Myocyte (in vitro differentiated cells): ENCODE results near the gene FGF11. TPM values are rescaled to one million over a fixed set of nuclear protein-coding genes. Genes with fewer than 3 reads are reported as not detected.
A peak's percentile ranks its signal among the peaks of the same experiment; 100 is the strongest.

ENCODE experiments used
- DNase-seq: peaks from one replicate; pipeline ENCODE4 v3.0.0-alpha.2; 2012; ENCODE audit warnings: low read depth
- total RNA-seq: library from RNA; depleted of rRNA; stranded (reverse); fragments of >200 nt; gene quantifications from 2 replicates; pipeline ENCODE4 v1.2.3, GENCODE V29; 2014

Gene FGF11
- total RNA-seq, 1 donor from 2014 or later, result 41.7 TPM

DNA sequence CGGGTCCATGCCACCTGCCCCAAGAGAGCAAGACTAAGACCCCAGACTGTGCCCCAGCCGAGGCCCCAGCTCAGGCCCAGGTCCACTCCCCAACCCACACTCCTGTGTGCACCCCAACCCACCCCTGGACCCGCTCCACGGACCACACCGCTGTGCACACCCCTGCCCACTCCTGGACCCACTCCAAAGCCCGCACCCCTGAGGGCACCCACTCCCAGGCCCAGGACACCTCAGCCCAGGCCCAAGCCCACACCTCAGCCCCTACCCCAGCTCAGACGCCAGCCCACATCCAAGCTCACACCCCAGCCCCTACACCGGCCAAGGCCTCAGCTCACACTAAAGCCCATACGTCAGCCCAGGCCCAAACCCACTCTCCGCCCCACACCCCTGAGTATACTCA lies 9.6 kb upstream of the FGF11 start:
- no peak for DNase-seq

DNA sequence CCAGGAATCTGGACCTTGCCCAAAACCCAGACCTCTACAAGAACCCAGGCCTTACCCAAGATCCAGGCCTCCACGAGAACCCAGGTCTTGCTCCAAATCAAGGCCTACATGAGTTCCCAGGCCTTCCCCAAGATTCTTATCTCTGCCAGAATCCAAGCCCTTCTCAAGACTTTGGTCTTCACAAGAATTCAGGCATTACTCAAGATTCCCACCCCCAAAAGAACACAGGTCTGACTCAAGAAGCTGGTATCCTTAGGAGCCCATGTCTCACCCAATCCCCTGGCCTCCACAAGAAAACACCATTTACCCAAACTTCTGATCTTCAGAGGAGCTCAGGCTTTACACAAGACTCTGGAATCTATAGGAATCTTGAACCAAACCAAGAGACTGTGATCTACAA lies 8.1 kb upstream of the FGF11 start:
- DNase-seq, result no peak

DNA sequence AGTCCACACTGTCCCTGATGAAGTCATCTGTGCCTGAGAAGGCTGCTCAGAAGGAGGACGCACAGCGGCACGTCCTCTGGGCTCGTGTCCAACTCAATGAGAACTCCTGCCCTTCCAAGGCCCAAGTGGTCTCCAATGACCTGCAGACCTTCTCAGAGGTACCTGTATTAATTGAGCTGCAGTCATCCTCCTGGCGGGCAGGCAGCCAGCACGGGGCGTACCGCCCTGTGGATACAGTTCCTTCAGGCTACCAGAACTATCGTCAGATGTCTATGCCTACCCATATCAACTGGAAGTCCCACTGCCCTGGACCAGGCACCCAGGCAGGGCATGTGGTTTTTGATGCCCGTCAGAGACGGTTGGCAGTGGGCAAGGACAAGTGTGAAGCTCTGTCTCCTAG lies 7.0 kb upstream of the FGF11 start:
- no peak for DNase-seq

DNA sequence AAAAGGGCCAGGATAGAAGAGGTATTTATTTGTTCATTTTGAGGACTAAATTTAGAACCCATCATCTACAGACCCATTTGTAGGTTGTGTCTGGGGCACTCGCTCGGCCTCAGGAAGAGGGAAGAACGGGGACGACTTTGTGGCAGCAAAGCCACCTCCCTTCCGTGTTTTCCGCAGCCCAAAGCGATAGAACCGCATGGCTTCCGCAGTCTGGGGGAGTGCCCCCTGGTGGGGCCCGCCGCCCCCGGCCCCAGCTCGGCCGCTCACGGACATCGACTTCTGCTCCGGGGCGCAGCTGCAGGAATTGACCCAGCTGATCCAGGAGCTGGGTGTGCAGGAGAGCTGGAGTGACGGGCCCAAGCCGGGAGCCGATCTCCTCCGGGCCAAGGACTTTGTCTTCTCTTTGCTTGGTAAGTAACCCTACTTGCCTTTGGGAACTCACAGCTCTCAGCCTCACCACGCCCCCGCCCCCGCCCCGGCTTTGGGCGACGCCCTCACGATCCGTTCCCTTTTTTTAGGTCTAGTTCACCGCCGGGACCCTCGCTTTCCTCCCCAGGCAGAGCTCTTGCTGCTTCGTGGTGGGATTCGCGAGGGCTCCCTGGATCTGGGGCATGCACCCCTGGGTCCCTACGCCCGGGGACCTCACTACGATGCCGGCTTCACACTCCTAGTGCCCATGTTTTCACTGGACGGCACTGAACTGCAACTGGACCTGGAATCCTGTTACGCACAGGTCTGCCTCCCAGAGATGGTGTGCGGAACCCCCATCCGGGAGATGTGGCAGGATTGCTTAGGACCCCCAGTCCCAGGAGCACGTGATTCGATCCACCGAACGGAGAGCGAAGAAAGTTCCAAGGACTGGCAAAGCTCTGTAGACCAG lies 3.4 kb upstream of the FGF11 start:
- DNase-seq, result no peak

DNA sequence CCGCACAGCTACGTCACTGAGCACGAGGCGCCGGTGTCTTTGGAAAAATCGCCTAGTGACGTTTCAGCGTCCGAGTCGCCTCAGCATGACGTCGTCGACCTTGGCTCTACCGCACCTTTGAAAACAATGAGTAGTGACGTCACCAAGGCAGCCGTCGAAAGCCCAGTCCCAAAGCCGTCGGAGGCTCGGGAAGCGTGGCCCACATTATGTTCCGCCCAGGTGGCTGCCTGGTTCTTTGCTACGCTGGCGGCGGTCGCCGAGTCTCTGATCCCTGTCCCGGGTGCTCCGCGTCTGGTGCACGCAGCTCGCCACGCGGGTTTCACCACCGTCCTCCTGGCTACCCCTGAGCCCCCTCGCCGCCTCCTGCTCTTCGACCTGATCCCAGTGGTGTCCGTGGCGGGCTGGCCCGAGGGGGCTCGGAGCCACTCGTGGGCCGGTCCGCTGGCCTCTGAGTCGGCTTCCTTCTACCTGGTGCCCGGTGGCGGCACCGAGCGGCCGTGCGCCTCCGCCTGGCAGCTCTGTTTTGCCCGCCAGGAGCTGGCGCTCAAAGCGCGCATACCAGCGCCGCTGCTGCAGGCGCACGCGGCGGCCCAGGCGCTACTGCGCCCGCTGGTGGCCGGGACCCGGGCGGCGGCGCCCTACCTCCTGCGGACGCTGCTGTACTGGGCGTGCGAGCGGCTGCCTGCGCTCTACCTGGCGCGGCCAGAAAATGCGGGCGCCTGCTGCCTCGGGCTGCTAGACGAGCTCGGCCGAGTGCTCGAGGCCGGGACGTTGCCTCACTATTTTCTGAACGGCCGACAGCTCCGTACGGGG lies 2.5 kb upstream of the FGF11 start:
- DNase-seq, result peak; percentile 77

DNA sequence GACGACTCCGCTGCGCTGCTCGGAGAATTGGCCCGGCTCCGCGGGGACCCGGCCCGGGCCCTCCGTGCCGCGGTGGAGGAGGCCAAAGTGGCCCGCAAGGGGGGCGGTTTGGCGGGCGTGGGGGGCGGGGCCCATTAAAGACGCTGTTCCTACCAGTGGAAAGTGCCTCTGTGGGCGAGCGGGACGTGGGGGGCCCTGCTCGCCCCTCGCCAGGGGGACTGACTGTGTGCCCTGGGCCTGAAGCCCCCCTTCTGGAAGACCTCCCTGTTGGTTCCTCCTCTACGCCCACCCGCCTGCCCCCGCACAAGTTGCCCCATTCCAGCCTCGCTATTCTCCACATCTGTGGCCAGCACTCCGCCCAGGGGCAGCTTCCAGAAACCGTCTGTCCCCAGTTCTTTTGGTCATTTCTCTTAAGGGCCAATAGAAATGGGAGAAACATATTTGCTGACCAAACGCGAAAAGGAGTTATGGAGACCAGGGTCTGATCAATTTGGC lies 1.9 kb upstream of the FGF11 start:
- no peak for DNase-seq

DNA sequence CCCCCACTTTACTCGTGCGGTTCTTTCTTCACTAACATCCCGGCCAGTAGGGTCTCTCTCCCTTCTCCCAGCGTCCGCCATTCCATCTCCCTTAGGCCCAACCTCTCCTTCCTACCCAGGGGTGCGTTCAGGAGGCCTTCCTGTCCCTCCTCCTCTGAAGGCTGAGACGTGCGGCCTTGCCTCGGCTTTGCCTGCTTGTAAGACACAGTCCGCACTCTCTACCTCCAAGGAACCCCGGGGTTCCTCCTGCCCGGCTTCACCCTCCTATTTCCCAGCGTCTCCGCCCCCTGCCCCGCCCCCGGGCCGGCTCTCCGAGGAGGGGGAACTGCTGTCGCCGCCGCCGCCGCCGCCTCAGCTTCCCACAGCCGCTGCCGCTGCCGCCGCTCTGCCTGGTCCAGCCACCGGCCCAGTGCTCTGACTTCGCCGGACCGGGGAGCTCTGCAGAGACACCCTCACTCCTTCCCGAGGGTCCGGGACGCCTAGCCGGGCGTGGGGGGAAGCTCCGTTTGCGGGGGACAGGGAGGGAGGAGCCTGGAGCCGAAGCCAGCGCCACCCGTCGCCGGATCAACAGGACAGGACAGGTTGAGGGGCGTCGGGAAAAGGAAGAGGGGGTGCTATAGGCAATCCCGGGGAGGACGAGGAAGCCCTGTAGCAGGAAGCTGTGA lies 1.2 kb upstream of the FGF11 start:
- DNase-seq, result peak; percentile 80

DNA sequence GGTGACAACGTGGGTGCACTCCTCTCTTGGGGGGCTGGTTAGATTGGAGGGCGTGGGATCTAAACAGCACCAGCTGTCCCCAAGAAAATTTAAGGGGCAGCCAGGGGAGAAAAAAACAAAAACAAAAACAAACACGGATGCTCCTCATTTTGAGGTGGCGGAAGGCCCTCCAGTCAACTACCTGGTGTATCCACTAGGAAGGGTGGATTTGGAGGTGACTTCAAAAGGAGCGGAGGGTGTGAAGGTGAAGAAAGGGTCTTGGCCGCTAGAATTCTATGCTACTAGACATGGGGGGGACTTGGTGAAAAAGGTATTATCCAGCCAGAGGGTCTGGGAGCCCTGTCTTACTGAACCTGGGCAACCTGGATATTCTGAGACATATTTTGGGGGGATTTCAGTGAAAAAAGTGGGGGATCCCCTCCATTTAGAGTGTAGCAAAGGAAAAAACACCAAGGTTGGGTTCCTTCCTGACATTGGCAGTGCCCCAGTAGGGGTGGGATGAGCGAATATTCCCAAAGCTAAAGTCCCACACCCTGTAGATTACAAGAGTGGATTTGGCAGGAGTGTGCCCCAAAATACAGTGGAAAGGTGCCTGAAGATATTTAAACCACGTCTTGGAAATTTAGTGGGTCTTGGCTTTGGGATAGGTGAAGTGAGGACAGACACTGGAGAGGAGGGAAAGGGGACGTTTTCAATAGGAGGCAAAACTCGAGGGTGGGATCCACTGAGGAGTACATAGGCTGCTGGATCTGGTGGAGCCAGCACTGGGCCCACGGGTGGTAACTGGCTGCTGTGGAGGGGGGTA lies 454 bp upstream of the FGF11 start:
- DNase-seq, result no peak

DNA sequence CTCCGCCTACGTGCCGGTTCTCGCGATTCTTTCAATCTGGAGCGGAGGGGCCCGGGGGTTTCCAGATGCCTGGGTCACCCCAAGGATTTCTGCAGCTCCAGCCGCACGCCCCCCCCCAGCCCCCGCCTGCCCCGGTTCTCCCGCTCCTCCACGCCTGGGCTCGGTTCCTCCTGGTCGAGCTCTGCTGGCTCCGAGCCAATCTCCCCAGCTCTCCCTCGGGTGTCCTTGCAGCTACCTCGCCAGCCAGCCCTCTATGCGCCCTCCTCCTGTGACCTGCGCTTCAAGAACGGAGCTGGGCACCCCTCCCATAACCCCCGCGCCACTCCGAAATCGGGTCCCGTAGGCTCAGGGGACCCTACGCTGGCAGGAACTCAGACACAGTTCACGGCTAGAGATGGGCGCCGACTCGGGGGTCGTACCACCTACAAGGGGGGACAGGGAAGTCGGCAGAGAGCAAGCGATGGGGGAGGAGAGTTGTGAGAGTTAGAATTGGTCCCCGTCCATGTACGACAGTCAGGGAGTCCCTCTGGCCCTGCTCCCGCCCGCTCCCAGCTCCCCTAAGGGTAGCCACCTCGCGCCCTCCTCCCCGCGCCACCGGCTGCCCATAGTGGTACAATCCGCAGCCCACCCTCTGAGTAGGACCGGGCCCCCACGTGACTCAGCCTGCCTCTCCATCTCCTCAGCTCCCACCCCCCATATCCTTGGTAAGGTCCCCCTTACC lies 961 bp downstream of the FGF11 start:
- DNase-seq, result peak; percentile 75

DNA sequence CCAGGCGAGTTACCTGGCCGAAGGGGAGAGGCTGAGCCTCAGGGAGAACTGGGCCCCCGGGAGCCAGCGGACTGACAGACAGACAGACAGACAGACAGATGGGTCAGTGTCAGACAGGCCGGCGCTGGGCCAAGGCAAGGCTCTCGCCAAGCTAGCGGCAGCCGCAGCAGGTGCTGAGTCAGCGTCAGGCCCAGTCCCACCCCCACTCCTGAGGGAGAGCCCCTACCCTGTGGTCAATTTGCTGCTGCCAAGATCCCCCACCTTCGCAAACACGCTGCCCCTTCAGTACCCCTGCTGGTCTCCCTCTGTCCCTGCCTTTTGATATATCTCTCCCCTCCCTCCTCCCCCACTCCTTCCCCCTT lies 1.5 kb downstream of the FGF11 start:
- peak; percentile 87 for DNase-seq

DNA sequence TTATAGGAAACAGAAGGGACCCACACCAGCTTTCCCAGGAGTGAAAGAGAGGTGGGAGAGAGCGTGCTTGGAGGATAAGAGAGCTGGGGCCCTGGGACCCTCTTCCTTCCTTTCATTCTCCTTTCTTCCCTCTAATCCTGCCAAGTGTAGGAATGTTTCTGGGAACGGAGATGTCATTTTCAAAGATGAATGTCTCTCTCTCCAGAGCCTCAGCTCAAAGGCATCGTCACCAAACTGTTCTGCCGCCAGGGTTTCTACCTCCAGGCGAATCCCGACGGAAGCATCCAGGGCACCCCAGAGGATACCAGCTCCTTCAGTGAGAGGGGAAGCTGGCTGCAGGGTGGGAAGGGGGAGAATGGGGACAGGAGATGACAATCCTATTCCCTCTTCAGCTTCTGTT lies 2.0 kb downstream of the FGF11 start:
- no peak for DNase-seq

DNA sequence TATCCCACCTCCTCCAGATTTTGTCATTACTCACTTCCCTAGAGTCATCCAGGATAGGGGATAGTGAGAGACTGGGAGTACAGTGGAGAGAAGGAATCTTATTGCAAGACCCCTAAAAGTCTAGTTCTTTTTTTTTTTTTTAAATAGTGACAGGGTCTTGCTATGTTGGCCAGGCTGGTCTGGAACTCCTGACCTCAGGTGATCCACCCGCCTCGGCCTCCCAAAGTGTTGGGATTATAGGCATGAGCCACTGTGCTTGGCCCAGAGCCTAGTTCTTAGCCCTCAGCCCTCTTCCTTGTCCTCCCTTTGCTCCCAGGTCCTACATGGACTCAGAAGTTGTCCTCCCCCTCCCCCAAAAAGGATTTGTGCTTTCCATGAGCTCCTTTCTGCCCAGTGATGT lies 2.8 kb downstream of the FGF11 start:
- no peak for DNase-seq

DNA sequence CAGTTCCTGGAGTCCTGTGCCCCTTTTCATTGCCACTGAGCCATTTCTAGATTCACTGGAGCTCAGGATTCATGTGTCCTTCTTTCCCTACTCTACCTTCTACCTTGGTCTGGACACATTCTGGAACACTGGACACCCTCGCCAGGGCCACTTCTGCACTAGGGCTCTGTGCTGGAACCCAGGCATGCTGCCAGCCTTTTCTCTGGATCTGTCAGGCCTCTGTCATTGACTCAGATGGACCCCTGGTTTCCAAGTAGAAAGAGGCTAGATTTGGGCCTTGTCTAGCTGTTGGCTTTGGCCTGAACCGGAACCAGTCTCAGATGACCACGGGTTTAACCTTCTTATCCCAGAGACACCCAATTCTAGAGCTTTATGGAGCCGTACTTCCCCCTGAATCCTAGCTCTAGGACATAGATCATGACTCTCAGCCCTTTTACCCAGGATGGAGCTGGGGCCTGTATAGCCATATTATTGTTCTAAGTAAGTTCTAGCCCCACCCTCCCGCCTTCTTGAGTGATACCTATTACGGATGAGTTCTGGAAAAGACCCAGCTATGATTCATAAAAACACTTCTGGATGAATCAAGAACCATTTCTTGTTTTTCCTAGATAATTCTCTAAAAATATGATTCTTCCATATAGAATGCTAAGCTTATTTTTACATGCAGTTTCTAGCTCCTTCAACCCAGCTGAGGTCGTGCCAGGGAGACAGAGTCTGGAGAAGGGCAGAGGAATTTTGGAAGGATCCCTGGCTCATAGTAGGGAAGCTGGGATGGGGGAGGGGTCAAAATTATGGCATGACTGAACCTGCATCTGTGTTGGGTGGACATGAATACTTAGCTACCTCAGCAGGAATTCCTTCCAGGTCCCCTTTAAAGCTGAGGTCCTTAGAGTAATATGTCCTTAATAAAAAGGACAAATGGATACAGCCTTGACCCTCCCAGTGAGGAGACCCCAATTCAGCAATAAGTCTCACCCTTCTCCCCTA lies 4.5 kb downstream of the FGF11 start:
- DNase-seq, result peak; percentile 62

DNA sequence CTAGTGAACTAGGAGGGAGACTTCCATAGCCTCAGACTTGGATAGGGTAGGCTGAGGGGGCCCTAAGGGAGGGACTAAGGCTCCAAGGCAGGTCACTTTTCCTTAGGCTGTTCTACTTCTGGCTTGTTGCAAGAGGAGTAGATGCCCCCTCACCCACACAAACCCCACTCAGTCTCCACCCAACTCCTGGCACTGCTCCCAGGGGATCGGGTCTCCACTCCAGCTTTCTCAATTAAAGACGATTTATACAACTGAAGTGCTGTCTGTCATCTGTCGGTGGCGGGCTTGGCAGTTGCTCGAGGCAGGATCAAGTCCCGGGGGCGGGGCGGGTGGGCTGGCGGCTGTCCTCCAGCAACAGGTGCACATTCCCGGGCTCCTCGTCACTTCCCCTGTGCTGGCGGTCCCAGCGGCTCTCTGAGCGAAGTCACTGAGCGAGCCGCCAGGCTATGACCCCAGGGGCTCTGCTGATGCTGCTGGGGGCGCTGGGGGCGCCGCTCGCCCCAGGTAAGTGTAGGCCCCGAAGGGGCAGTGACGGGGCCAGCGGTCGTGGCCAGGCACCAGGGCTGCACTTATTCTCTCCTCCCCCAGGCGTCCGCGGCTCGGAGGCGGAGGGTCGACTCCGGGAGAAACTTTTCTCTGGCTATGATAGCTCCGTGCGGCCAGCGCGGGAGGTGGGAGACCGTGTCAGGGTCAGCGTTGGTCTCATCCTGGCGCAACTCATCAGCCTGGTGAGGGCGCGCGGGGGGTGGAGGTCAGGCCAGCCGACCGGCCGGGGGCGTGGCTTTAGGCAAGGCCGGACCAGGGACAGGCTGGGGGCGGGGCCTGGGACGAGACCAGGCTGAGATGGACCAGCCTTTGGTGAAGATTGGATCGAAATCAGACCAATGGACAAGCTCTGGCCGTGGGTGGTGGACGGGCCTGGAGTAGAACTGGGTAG lies 5.6 kb downstream of the FGF11 start, which contains the start of gene CHRNB1:
Gene CHRNB1 (plus strand): TSS at position 380 of the 937 bp plus-strand sequence. CDS start 67 bp downstream, at position 447.
- peak; percentile 94 for DNase-seq

DNA sequence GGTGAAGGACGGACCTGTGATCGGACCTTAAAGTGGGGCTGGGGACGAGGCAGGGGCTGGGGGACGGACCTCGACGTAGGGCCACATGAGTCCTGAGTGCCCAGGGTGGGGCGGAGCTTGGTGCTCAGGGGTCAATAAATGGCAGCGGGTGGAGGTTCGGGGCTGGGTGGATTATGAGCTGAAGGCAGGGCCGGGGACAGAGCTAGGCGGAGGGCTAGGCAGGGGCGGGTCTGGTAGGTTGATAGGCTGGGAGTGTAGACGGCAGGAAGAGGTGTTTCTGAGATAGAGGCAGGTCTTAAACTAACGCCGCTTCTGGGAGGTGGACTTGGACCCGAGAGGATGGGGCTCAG lies 6.3 kb downstream of the FGF11 start:
- no peak for DNase-seq

DNA sequence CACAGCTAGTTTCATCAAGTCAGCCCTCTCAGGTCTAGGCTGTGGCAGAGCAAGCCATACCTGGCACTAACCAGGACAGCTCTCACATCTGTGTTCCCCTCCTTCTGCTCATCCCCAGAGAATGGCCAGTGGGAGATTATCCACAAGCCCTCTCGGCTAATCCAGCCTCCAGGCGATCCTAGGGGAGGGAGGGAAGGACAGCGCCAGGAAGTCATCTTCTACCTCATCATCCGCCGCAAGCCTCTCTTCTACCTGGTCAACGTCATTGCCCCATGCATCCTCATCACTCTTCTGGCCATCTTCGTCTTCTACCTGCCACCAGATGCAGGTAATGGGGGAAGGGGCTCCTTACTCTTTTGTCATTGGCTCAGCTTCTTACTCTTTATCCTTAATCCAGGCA lies 9.1 kb downstream of the FGF11 start:
- no peak for DNase-seq

DNA sequence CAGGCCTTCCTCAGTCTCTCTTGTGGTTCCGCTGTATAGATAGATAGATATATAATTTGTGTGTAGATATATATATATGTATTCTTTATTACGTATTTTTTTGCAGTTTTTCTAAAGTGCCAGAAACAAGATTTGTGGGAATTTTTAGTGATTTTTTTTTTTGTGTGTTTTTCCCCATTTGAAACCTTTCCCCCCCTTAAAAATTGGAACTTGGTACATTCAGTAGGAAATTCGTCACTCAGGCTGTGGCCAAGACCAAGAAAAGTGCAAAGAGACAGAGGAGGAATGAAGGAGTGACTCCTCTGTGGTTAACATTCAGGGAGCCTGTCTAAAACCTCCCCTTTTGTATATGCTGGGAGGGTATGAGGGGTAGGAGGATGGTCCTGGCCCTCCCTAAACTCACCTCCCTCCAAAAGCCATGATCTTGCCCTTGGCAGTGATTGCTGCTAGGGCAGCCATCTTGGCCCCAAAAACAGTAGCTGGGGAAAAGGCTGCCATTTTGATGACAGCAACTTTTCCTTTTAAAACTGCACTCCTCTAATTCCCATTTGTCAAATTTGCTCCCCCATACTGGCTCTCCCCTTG lies 20.7 kb downstream of the FGF11 start:
- no peak for DNase-seq
